Left lung (tissue), 10 donors: ENCODE data around the gene AXIN1. TPM values are rescaled to one million over a fixed set of nuclear protein-coding genes. Genes with fewer than 3 reads are reported as not detected.

Source experiments
- ATAC-seq: fragments of 200-7000 bp; cut with Tn5 transposase; one replicate; pipeline ENCODE4 v1.9.1; 2020; ENCODE audit warnings: moderate library complexity
- DNase-seq, 4 donors: peaks; one replicate each; pipeline ENCODE4 v3.0.0-alpha.2; 2013 to 2020
- H3K27ac ChIP-seq, 2 donors: fragments of 200-600 bp; sonication (generic) in 1 of 2; one replicate each; pipeline versions ENCODE4 v1.5.0 to v1.8.0; 2020 to 2021
- H3K27me3 ChIP-seq, 2 donors: fragments of 200-600 bp; sonication (generic) in 1 of 2; one replicate each; pipeline versions ENCODE4 v1.5.0 to v1.8.0; 2020 to 2021
- H3K36me3 ChIP-seq, 2 donors: fragments of 200-600 bp; sonication (generic) in 1 of 2; one replicate each; pipeline versions ENCODE4 v1.5.0 to v1.8.0; 2020 to 2021
- H3K4me1 ChIP-seq, 2 donors: fragments of 200-600 bp; one replicate each; pipeline ENCODE4 v1.8.0; 2021
- H3K4me3 ChIP-seq, 2 donors: fragments of 200-600 bp; sonication (generic) in 1 of 2; one replicate each; pipeline versions ENCODE4 v1.5.0 to v1.8.0; 2020 to 2021; ENCODE audit warnings: mild to moderate bottlenecking in 1 of 2
- H3K9me3 ChIP-seq, 2 donors: fragments of 200-600 bp; sonication (generic) in 1 of 2; one replicate each; pipeline versions ENCODE4 v1.5.0 to v1.8.0; 2020 to 2021
- intact Hi-C, 2 donors: fragments of 100-400 bp; cut with DNase I; formaldehyde crosslinking; loops; one replicate each; pipeline versions ENCODE4 v1.11.2 to v1.14.2; 2022
- polyA plus RNA-seq, 6 donors: library from polyadenylated mRNA; unstranded; fragments of 120-200 nt; gene quantifications; one replicate each; pipeline ENCODE4 v1.2.1, GENCODE V29; 2013; ENCODE audit not compliant: insufficient read length in 6 of 6
- total RNA-seq, 2 donors: library from RNA; stranded (reverse); fragmentation: NEBNext Ultra II Directional; extraction: Animal tissue kit (Norgen Biotek cat#: 25700); gene quantifications; one replicate each; pipeline ENCODE4 v1.2.1, GENCODE V29; 2021
- TF ChIP-seq, protein P1 (sequence below), 2 donors: fragments of 200-600 bp; sonication (generic) in 1 of 2; IDR thresholded peaks; one replicate each; pipeline versions ENCODE4 v1.5.0 to v1.8.0; 2021; ENCODE audit warnings: antibody characterized with exemption in 2 of 2
- donor health status: DM: no; HTN: yes; CAD: no.
- donor health status: DM: no; HTN: no; CAD: no.

The AXIN1 gene
- total and polyA plus RNA-seq, 8 donors = 14.0 to 23.4 (median 18.0) TPM

DNA sequence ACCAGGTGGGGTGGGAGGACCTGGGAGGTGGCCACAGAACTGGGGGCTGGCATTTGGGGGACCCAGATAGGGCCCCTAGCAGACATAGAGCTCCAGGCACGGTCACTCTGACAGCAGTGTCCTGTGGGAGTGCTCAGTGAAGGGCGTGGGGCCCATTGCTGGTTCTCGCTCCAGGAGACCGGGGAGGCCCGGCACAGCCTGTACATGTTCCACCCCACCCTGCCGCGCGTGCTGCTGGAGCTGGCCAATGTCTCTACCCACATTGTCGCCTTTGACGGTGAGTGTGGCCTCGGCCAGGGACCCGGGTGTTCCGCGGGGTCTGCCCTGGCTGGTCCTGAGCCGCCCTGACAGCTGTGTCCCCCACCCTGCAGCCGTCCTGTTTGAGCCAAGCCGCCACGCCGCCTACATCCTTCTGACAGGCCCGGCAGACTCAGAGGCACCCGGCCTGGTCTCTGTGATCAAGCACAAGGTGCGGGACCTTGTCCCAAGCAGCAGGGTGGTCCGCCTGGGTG lies 88.0 kb downstream of the AXIN1 start:
- H3K9me3 ChIP-seq = no peaks in the 10 kb centered on the region
- intact Hi-C loops = no loop called here
- no peak overlapping the region for H3K4me3 ChIP-seq
- H3K4me1 ChIP-seq = no peaks in the 10 kb centered on the region
- ATAC-seq (no peak), DNase-seq (no peak)
- H3K36me3 ChIP-seq = peaks cover 0 to 60% of the 10 kb centered on the region in 2 donors
- no peak overlapping the region for H3K27ac ChIP-seq
- TF ChIP-seq, protein P1, sequence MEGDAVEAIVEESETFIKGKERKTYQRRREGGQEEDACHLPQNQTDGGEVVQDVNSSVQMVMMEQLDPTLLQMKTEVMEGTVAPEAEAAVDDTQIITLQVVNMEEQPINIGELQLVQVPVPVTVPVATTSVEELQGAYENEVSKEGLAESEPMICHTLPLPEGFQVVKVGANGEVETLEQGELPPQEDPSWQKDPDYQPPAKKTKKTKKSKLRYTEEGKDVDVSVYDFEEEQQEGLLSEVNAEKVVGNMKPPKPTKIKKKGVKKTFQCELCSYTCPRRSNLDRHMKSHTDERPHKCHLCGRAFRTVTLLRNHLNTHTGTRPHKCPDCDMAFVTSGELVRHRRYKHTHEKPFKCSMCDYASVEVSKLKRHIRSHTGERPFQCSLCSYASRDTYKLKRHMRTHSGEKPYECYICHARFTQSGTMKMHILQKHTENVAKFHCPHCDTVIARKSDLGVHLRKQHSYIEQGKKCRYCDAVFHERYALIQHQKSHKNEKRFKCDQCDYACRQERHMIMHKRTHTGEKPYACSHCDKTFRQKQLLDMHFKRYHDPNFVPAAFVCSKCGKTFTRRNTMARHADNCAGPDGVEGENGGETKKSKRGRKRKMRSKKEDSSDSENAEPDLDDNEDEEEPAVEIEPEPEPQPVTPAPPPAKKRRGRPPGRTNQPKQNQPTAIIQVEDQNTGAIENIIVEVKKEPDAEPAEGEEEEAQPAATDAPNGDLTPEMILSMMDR (IDR thresholded peaks at IDR 0.05) = no peak
- H3K27me3 ChIP-seq = no peaks in the 10 kb centered on the region

DNA sequence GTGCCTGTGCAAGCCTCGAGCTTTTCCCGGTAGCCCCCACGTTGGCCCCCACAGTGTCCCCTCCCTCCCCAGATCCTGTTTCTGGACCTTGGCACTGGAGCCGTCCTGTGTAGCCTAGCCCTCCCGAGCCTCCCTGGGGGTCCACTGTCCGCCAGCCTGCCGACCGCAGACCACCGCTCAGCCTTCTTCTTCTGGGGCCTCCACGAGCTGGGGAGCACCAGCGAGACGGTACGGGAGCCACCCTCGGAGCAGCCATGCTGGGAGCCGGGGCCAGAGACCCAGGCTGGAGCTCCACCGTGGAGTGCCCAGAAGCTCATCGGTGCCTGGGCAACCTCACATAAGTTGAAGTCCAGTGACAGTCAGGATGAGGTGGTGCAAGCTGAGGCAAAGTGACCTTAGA lies 88.6 kb downstream of the AXIN1 start:
- H3K4me1 ChIP-seq = no peaks in the 10 kb centered on the region
- ATAC-seq (no peak), DNase-seq (no peak)
- no peaks in the 10 kb centered on the region for H3K9me3 ChIP-seq
- no peaks in the 10 kb centered on the region for H3K27me3 ChIP-seq
- H3K27ac ChIP-seq = no peak overlapping the region
- peaks cover 0 to 66% of the 10 kb centered on the region in 2 donors for H3K36me3 ChIP-seq
- intact Hi-C loops = no loop called here
- TF ChIP-seq, protein P1 (IDR thresholded peaks at IDR 0.05) = no peak
- no peak overlapping the region for H3K4me3 ChIP-seq

DNA sequence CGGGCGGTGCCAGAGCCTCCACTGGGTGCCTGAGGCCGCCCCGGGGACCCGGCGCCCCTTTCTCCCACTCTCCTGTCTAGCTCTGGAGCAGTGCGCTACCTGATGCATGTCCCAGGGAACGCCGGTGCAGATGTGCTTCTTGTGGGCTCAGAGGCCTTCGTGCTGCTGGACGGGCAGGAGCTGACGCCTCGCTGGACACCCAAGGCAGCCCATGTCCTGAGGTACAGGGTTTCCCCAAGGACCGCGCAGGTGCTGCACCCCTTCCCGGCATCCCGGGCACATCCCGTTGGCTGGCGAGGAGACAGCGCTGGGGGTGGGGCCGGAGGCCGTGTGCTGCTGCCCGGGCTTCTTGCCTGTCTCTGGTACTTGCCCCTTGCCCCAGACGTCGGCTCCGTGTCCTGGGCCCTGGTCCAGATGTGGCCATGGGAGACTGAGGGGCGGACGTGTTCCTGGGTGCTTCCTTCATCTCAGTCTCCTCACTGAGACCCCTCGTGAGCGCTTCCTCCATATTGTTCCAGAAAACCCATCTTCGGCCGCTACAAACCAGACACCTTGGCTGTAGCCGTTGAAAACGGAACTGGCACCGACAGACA lies 89.2 kb downstream of the AXIN1 start:
- TF ChIP-seq, protein P1 (IDR thresholded peaks at IDR 0.05) = no peak
- peaks cover 0 to 66% of the 10 kb centered on the region in 2 donors for H3K36me3 ChIP-seq
- no peak for DNase-seq

DNA sequence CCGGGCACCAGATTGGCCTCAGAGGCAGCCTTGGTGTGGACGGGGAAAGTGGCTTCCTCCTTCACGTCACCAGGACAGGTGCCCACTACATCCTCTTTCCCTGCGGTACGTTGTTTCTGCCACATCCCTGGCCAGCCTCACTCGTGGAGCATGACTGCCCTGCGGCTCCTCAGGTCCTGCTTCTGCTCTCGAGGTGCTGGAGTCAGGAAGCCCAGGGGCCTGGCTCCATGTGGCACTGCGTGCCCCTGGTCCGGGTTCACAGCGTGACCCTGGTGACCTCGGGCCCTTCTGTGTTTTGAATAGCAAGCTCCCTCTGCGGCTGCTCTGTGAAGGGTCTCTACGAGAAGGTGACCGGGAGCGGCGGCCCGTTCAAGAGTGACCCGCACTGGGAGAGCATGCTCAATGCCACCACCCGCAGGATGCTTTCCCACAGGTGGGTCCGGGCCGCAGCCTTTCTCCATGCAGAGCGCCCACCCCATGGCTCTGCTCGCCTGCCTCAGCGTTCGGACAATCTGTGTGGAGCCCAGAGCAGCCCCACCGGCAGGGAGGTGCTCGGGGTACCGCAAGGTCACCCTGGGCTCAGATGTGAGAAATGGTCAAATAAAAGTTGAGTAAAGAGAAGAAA lies 90.3 kb downstream of the AXIN1 start:
- intact Hi-C loops = no loop called here

More for the DNA sequence above, 89.2 kb downstream of the AXIN1 start:
- H3K27me3 ChIP-seq = no peaks in the 10 kb centered on the region
- intact Hi-C loops = no loop called here
- H3K4me1 ChIP-seq = no peaks in the 10 kb centered on the region
- H3K4me3 ChIP-seq = no peak overlapping the region
- no peaks in the 10 kb centered on the region for H3K9me3 ChIP-seq
- H3K27ac ChIP-seq = no peak overlapping the region
- no peak for ATAC-seq

More for the DNA sequence above, 90.3 kb downstream of the AXIN1 start:
- no peak for ATAC-seq
- TF ChIP-seq, protein P1 (IDR thresholded peaks at IDR 0.05) = no peak
- Histone ChIP-seq H3K9me3 (no peaks in the 10 kb centered on the region), H3K27ac (no peak overlapping the region), H3K4me1 (no peaks in the 10 kb centered on the region), H3K27me3 (no peaks in the 10 kb centered on the region), H3K36me3 (peaks cover 0 to 66% of the 10 kb centered on the region in 2 donors), H3K4me3 (no peak overlapping the region)
- no peak for DNase-seq
